Right hindlimb (tissue), 1 donor: ENCODE measurements around the gene PCDHGB5.
"Not testable (repeated sequence)": the region's sequence is repeated elsewhere in the genome, so short reads cannot be mapped to it uniquely, and the experiment has no call there.

Source experiments
- DNase-seq: peaks from one replicate; pipeline ENCODE4 v3.0.0-alpha.2; 2018

PCDHGB5 gene

GRCh38 chr5:141397756-141398551 is at the start of gene PCDHGB5:
PCDHGB5 (plus strand) TSS chr5:141397947; CDS start chr5:141398128, 181 bp downstream.
- DNase-seq: not testable (repeated sequence)

- DNase-seq: no peak
Measured at GRCh38 chr5:141349917-141350619, 47.7 kb upstream of the PCDHGB5 start, which contains the start of gene PCDHGB1. PCDHGB1 (plus strand) TSS chr5:141350099; CDS start chr5:141350261, 162 bp downstream.

- no peak for DNase-seq
Measured at GRCh38 chr5:141351591-141351990, 46.2 kb upstream of the PCDHGB5 start.

- DNase-seq: no peak
Measured at GRCh38 chr5:141354900-141355469, 42.8 kb upstream of the PCDHGB5 start, which contains the start of gene PCDHGA4. PCDHGA4 (plus strand) TSS chr5:141355021; CDS start chr5:141355108, 87 bp downstream.

- DNase-seq: no peak
Measured at GRCh38 chr5:141355641-141356040, 42.1 kb upstream of the PCDHGB5 start.

- no peak for DNase-seq
Measured at GRCh38 chr5:141356133-141356532, 41.6 kb upstream of the PCDHGB5 start.

GRCh38 chr5:141356950-141357349 is 40.8 kb upstream of the PCDHGB5 start:
- no peak for DNase-seq

GRCh38 chr5:141359790-141360426 is 37.8 kb upstream of the PCDHGB5 start, which contains the start of gene PCDHGB2:
PCDHGB2 (plus strand) TSS chr5:141359994; CDS start chr5:141360136, 142 bp downstream.
- DNase-seq: no peak

GRCh38 chr5:141360685-141361084 is 37.1 kb upstream of the PCDHGB5 start:
- DNase-seq: no peak

- no peak for DNase-seq
Measured at GRCh38 chr5:141362719-141363118, 35.0 kb upstream of the PCDHGB5 start.

GRCh38 chr5:141363952-141364660 is 33.6 kb upstream of the PCDHGB5 start, which contains the start of gene PCDHGA5:
PCDHGA5 (plus strand) TSS chr5:141364162; CDS start chr5:141364331, 169 bp downstream.
- DNase-seq: no peak

GRCh38 chr5:141366016-141366896 is 31.5 kb upstream of the PCDHGB5 start:
- no peak for DNase-seq

- no peak for DNase-seq
Measured at GRCh38 chr5:141369994-141370848, 27.5 kb upstream of the PCDHGB5 start, which contains the start of gene PCDHGB3. PCDHGB3 (plus strand) TSS chr5:141370242; CDS start chr5:141370395, 153 bp downstream.

- DNase-seq: no peak
Measured at GRCh38 chr5:141371572-141372475, 25.9 kb upstream of the PCDHGB5 start.

GRCh38 chr5:141373673-141374317 is 24.0 kb upstream of the PCDHGB5 start, which contains the start of gene PCDHGA6:
PCDHGA6 (plus strand) TSS chr5:141373891; CDS start chr5:141374084, 193 bp downstream.
- no peak for DNase-seq

- DNase-seq: no peak
Measured at GRCh38 chr5:141374627-141375026, 23.1 kb upstream of the PCDHGB5 start.

GRCh38 chr5:141375444-141376155 is 22.1 kb upstream of the PCDHGB5 start:
- DNase-seq: not testable (repeated sequence)
